IPS-NIHi7 (cell line): ENCODE measurements around the gene SEBOX.
A peak's percentile ranks its signal among the peaks of the same experiment; 100 is the strongest.

ENCODE experiments used
- DNase-seq: peaks from one replicate; pipeline ENCODE4 v3.0.0; 2012; ENCODE audit warnings: mixed read lengths; ENCODE audit errors: extremely low spot score

The SEBOX gene

DNA sequence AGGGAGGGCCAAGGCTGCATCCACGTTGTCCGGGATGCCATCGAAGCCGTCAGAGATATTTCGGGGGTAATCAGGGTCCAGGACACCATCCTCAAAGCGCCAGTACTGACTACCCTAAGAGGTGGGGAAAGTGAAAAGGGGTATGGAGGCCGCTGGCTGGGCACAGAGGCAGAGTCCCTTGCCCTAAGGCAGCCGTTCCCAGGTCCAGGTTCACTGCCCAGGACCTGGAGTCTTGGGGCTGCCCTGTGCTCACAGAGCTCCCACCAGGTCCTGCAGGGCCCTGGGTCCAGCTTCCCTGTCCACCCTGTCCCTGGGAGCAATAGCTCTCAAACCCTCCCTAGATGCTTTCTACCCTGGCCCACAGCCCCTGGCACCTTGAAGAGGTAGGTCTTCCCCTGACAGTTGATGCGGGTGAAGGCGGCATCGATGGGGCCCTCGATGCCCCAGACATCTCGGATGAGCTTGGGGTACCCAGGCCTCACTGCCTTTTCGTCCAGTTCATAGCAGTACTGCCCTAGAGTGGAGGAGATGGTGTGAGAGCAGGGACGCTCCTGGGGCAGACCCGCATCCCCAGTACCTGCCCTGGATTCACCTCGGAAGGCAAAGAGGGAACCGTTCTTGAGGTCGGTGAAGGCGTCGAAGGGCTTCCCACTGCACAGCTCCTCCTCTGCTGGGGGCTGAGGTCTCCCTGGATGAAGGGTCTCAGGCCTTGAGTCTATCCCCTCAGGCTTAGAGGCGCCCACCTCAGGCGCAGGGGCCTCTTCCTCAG, 4.1 kb upstream of the SEBOX start:
- no peak for DNase-seq

DNA sequence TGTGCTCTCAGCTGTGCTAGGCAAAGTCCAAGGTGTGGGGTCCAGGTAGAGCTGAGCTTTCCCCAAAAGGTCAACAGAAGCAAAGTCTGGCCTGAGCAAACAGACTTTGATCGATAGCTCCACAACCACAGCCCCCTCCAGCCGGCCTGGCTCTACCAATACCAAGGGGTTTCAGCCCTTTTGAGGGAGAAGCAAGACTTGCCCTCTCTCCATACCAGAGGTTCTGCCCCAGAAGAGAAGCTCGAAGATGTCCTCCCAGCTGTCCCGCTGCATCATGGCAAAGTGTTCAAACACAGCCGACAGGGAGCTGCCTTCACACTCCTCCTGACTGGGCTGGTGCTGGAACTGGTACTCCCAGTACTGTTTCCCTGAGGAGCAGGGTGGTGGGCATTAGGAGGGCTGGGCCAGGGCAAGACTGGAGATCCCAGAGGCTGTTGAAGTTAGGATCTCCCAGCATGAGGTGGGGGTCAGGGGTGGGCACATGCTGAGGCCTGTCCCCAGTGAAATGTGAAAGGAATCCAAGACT, 3.4 kb upstream of the SEBOX start:
- no peak for DNase-seq

- DNase-seq: no peak
These were observed 2.8 kb upstream of the SEBOX start for GRCh38 chr17:28367641-28368305.

GRCh38 chr17:28366605-28367004, 1.6 kb upstream of the SEBOX start:
- DNase-seq: no peak

DNA sequence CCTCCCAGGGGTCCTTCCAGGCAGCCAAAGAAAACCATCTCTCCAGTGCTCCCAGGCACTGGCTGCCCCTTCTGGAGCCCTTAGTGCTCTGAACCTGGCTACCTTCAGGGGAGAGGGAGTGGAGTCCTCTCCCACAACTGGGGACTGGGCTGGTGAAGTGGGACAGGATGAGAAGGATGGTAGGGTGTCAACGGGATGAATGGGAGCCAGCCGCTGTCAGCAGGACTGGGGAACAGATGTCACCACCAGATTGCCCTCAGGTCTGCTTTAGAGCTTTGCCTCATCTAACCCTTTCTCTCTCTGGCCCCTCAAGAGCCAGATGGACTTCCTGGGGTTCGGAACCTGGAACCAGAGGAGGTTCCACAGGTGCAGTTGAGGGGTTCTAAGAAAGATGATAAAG, 488 bp upstream of the SEBOX start:
- no peak for DNase-seq

DNA sequence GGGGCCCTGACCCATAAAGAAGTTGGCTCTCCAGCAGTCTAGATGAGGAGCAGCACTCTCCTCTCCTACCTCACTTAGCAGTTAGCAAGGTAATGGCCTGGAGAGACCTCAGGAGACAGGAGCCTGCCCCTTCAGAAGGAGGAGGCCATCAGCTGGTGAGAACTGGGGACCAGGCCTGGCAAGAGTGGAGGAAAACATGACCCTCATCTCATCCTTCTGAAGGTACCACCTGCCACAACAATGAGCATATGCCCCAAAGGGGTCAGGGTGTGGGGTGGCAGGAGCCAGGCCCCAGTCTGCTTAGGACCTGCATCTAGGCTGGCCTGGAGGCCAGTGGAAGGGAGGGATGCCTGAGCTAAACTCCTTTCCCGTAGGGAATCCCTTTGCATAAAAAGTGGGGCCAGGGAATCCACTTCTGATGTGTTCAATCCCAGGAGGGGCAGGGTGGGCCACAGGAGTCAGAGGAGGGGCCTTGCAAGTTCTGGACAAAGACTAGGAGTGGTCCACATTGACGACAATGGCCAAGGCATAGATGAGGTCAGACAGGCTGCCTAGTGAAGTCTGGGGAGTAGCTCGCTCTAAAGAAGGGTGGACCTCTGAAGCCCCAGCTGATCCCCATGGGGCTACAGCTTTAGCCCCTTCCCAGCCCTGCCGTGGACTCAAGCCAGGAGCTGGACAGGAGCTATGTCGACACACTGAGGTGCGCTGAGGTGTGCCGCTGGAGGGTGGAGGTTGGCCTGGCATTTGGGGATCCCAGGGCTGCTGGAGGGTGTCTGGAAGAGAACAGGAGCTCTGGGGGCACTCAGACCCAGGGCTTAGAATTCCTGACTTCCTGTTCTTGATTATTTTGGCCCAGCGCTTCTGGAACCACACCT, 986 bp downstream of the SEBOX start:
- no peak for DNase-seq

GRCh38 chr17:28363186-28363585, 1.8 kb downstream of the SEBOX start:
- DNase-seq: no peak

GRCh38 chr17:28357901-28358197, 7.2 kb downstream of the SEBOX start:
- no peak for DNase-seq

DNA sequence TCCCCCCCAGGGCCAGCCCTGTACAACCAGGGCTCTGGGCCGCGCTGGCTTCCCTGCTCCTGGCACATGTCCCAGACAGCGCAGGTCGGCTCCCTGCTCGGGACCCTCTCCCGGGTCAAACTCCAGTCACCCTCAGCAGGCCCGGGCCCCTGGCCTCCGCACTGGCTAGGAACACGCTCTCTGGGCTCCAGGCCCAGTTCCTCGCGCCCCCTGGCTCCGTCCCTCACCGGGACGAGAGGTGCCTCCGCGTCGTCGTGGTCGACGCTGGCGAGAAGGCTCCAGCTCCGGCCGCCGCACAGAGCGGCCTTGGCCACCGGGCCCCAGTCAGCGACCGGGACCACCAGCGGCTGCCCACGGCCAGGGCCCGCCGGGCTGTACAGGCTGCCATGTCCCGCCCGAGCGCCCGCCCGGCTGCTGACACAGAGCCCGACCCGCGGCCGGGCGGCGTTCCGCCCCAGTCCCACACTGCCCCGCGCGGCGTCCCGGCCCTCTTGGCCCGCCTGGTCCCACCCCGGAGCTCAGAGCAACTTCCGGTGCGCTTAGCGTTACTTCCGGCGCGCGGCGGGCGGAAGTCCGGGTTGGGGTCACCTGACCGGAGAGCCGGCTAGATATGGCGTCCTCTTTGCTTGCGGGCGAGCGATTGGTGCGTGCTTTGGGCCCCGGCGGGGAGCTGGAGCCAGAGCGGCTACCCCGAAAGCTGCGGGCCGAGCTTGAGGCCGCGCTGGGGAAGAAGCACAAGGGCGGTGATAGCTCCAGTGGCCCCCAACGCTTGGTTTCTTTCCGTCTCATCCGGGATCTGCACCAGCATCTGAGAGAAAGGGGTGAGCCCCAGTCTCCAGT, 7.7 kb downstream of the SEBOX start, which contains the start of gene POLDIP2:
POLDIP2 (minus strand) TSS at position 467 of the 840 bp plus-strand sequence; CDS start at position 388, 79 bp downstream.
- peak; percentile 96 for DNase-seq

- no peak for DNase-seq
These were observed 14.7 kb downstream of the SEBOX start for GRCh38 chr17:28350271-28350670.

- DNase-seq: no peak
These were observed 16.0 kb downstream of the SEBOX start for GRCh38 chr17:28348979-28349378.

DNA sequence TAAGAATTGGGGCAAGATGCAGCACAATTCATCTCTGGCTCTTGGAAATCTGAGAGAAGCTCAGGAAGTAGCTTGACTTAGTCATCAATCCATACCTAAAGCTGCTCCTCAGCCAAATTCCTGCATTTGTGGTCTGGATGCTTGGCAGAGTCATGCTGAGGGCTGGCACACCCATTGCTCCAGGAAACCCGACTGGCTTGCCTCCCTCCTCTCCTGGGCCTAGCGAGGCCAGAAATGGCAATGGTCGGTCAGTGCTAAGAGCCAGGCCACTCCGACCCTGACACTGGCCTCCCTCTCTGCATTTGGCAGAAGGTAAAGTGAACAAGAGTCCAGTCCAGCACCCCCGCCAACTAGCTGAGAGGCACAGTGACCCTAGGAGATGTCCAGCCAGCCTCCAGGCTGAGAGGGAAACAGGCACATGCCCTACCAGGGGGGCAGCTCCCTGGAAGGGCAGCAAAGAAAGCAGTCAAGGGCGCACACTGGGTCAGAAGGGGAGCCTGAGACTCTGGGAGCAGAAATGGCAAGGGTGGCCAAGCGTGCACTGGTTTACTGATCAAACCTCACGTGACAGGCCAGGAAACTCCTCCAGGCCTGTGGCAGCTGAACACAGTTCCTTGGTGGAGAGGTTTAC, 17.6 kb downstream of the SEBOX start:
- DNase-seq: no peak

GRCh38 chr17:28346746-28347246, 18.2 kb downstream of the SEBOX start:
- peak; percentile 23 for DNase-seq

- DNase-seq: no peak
These were observed 18.8 kb downstream of the SEBOX start for GRCh38 chr17:28346199-28346580.

DNA sequence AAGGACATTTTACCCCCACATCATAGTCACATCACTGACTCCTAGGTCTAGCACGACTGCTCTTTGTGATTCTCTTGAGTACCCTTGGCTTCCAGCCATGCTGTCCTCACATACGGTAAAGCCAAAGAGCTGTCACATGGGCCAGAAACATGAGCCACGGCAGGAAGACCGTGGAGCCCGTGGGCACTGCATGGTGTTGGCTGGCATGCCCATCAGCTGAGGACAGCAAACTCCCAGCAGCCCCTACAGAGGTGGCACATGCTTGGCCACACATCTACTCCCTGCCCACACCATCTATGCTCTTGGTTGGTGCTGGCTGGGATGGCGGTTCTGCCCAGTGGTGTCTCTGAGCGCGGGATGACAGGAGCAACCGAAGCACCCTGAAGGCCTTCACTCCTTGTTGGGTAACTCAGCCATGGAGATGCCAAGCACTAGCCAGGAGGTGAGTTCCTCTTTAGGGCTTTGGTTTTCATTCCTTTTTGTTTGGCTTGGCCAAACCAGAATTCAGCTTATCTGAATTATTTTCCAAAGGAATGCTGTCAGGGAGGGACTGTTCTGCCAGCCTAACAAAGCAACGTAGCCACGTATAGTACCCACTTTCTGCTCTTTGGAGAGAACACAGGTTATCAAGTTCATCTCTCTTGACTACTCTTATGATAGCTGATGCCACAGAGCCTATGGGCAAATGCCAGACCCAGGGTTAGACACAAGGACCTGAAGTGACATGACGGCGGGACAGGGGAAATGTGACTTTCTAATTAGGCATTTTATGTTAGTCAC, 19.4 kb downstream of the SEBOX start:
- no peak for DNase-seq

DNA sequence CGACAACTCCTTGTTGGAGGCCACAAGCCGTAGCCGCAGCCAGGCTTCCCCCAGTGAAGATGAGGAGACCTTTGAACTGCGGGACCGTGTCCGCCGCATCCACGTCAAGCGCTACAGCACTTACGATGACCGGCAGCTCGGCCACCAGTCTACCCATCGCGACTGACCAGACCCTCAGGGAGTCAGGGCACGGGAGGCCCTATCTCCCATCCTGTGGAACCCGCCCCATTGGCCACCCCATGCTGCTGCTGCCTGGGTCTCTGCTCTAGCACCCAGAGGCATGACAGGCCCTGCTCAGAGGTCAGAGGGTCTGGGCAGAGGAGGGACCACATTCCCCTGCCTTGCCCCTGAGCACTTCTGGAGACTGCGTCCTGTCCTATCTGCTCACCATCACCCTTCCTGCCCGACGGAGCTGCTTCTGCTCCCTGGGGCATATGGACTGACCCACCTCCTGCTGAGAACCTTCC, 20.5 kb downstream of the SEBOX start:
- DNase-seq: no peak

GRCh38 chr17:28344011-28344410, 21.0 kb downstream of the SEBOX start:
- DNase-seq: no peak

DNA sequence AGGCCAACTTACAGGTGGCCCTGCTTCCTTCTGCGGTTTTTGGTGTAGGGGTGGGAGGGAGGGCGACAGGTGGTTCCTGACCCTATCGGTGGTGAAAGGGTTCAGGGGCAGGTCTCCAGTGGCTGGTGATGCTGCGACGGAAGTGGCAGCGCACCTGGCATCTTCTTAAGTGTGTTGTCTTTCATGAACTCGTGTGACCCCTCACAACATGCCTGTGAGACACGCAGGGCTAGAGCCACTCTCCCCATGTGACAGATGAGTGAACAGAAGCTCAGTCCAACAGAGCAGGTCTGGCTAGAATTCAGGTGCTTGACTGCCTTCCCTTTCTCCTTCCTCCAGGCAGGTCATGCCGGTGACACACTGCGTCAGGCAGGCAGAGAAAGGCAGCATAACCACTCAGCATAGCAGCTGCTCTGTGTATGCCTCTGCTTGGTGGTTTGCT, 21.5 kb downstream of the SEBOX start:
- no peak for DNase-seq

DNA sequence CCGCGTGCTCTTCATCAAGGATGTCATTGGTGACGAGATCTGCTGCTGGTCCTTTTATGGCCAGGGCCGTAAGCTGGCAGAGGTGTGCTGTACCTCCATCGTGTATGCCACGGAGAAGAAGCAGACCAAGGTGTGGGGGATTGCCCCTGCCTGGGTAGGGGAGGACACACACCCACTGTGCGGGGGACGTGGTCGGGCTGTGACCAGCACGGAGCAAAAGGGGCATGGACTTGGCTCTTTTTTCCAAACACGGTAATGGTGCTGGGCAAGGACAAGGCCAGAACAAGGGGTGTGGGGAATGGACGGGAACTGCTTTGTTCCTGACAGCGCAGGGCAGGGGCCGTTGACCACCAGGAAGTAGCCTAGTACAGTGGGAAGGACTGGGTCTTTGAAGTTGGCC, 22.7 kb downstream of the SEBOX start:
- DNase-seq: no peak

DNA sequence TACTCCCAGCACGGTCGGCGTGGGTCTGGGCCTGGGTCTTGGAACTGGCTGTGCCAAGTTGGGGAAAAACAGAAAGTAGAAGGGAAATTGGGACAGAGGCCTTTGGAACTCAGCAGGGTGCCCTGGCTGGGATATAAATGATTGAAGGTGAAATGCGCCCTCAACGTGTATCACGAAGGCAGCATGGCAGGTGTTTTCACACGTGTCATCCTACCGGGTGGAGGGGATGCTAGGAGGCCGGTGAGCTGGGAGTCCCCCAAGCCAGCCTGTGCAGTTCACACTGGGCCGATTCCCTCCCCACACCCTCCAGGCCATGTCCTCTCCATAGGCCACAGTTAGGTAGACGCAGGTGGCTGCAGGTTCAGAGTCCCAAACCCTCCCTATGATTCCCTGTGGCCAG, 23.5 kb downstream of the SEBOX start:
- DNase-seq: no peak
